IMR-90 (cell line): ENCODE results near the gene ZNF691.

Experiments used
- BHLHE40 ChIP-seq: fragments of 150-350 bp; IDR thresholded peaks from 2 replicates; pipeline ENCODE4 v1.6.1; 2016; ENCODE audit warnings: mild to moderate bottlenecking, low read depth, low read length
- CEBPB ChIP-seq: IDR thresholded peaks from 2 replicates; pipeline ENCODE4 v1.6.1; 2012; ENCODE audit warnings: low read depth, low read length, improper control_type of control experiment
- CHD1 ChIP-seq: IDR thresholded peaks from 2 replicates; pipeline ENCODE4 v1.6.1; 2012; ENCODE audit warnings: low read depth, low read length, improper control_type of control experiment
- MAFK ChIP-seq: IDR thresholded peaks from 2 replicates; pipeline ENCODE4 v1.6.1; 2012; ENCODE audit warnings: low read depth, low read length, improper control_type of control experiment
- POLR2A ChIP-seq: IDR thresholded peaks from 2 replicates; pipeline ENCODE4 v1.6.1; 2012; ENCODE audit warnings: mild to moderate bottlenecking, low read depth, low read length
- SMC3 ChIP-seq: fragments of 150-350 bp; IDR thresholded peaks from 2 replicates; pipeline ENCODE4 v1.6.1; 2016; ENCODE audit warnings: low read depth, mild to moderate bottlenecking, antibody characterized with exemption, low read length, moderate library complexity
- TF ChIP-seq, protein P1 (sequence below): conservative IDR thresholded peaks from 2 replicates; pipeline ENCODE4 v1.5.1; 2012; ENCODE audit warnings: mild to moderate bottlenecking, low read depth, low read length, improper control_type of control experiment

DNA sequence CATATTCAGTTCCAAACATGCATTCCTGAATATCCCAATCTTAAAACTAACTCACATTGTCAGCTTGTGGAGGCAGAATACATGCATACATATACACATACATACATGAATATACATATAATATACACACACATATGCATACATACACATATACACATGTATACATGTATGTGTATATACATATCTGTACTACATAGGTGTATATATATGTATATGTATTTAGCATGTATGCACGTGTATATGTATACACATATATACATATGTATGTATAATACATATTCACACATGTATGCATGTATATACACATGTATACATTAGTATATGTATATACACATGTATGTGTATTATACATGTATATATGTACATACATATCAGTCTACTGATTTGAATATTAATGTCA is 1.2 kb upstream of the ZNF691 start:
- TF ChIP-seq, protein P1, sequence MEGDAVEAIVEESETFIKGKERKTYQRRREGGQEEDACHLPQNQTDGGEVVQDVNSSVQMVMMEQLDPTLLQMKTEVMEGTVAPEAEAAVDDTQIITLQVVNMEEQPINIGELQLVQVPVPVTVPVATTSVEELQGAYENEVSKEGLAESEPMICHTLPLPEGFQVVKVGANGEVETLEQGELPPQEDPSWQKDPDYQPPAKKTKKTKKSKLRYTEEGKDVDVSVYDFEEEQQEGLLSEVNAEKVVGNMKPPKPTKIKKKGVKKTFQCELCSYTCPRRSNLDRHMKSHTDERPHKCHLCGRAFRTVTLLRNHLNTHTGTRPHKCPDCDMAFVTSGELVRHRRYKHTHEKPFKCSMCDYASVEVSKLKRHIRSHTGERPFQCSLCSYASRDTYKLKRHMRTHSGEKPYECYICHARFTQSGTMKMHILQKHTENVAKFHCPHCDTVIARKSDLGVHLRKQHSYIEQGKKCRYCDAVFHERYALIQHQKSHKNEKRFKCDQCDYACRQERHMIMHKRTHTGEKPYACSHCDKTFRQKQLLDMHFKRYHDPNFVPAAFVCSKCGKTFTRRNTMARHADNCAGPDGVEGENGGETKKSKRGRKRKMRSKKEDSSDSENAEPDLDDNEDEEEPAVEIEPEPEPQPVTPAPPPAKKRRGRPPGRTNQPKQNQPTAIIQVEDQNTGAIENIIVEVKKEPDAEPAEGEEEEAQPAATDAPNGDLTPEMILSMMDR: no peak
- no peak for TF ChIP-seq SMC3
- TF ChIP-seq POLR2A: no peak
- no peak for TF ChIP-seq CHD1
- TF ChIP-seq MAFK: no peak
- no peak for TF ChIP-seq BHLHE40
- TF ChIP-seq CEBPB: no peak
